ENCODE measurements around the gene SH3GL1.

SH3GL1 gene

GRCh38 chr19:4375164-4376027 lies 25.0 kb downstream of the SH3GL1 start:
- no peak for DNase-seq

- no peak for DNase-seq
Measured at GRCh38 chr19:4374498-4375163, 25.7 kb downstream of the SH3GL1 start.

GRCh38 chr19:4373601-4374497 lies 26.5 kb downstream of the SH3GL1 start:
- no peak for DNase-seq

- no peak for DNase-seq
Measured at GRCh38 chr19:4373013-4373367, 27.4 kb downstream of the SH3GL1 start.

GRCh38 chr19:4372165-4373012 lies 28.0 kb downstream of the SH3GL1 start:
- DNase-seq, result no peak

- DNase-seq, result no peak
Measured at GRCh38 chr19:4371247-4372164, 28.8 kb downstream of the SH3GL1 start.

GRCh38 chr19:4370418-4371041 lies 29.8 kb downstream of the SH3GL1 start:
- no peak for DNase-seq

- DNase-seq, result peak; percentile 24 to 69 (median 55)
Measured at GRCh38 chr19:4369888-4370260, 30.5 kb downstream of the SH3GL1 start.

GRCh38 chr19:4369109-4369887 lies 31.0 kb downstream of the SH3GL1 start:
- DNase-seq, result peak; percentile 53 to 73 (median 66)

- DNase-seq, result no peak
Measured at GRCh38 chr19:4368128-4368820, 32.1 kb downstream of the SH3GL1 start.

- DNase-seq, result no peak
Measured at GRCh38 chr19:4367781-4368127, 32.6 kb downstream of the SH3GL1 start.

GRCh38 chr19:4367336-4367723 lies 33.0 kb downstream of the SH3GL1 start:
- no peak for DNase-seq

GRCh38 chr19:4366666-4367335 lies 33.5 kb downstream of the SH3GL1 start:
- no peak for DNase-seq

GRCh38 chr19:4365791-4366665 lies 34.3 kb downstream of the SH3GL1 start:
- no peak for DNase-seq

- DNase-seq, result no peak
Measured at GRCh38 chr19:4365341-4365740, 35.0 kb downstream of the SH3GL1 start.

- no peak for DNase-seq
Measured at GRCh38 chr19:4363571-4364304, 36.6 kb downstream of the SH3GL1 start.

Measured in stimulated activated naive CD4-positive, alpha-beta T cell (primary cell).